ENCODE results near the gene AP3S2.

The AP3S2 gene

GRCh38 chr15:89860891-89861290 is 32.9 kb downstream of the AP3S2 start:
- Histone ChIP-seq H3K4me3 (IDR thresholded peaks at IDR 0.05; ENCODE audit: insufficient read depth, low read depth, low read length) (no peak overlapping the region), H3K9ac (peak overlapping the region; percentile 45; the same call in 1 of the 2 replicates), H3K36me3 (ENCODE audit: insufficient read depth) (no peaks in the 10 kb centered on the region), H3K4me2 (peak overlapping the region; percentile 99), H2AFZ (ENCODE audit: low read depth) (no peak overlapping the region), H3K4me1 (ENCODE audit: low read depth, poor library complexity, severe bottlenecking) (peaks cover 85% of the 10 kb centered on the region), H3K79me2 (ENCODE audit: insufficient read depth, low read depth) (no peaks in the 10 kb centered on the region; the same call in 1 of the 2 replicates), H3K27me3 (ENCODE audit: insufficient read depth, low read depth) (no peaks in the 10 kb centered on the region), H4K20me1 (ENCODE audit: insufficient read depth) (no peaks in the 10 kb centered on the region), H3K27ac (peak overlapping the region; percentile 77)
- no peak for TF ChIP-seq CTCF (conservative IDR thresholded peaks at IDR 0.05; ENCODE audit: low read depth, low read length)

- Histone ChIP-seq H3K27ac (peak overlapping the region; percentile 77), H3K27me3 (ENCODE audit: insufficient read depth, low read depth) (no peaks in the 10 kb centered on the region), H3K36me3 (ENCODE audit: insufficient read depth) (no peaks in the 10 kb centered on the region), H3K4me3 (IDR thresholded peaks at IDR 0.05; ENCODE audit: insufficient read depth, low read depth, low read length) (no peak overlapping the region), H3K4me1 (ENCODE audit: low read depth, poor library complexity, severe bottlenecking) (peaks cover 82% of the 10 kb centered on the region), H3K4me2 (peak overlapping the region; percentile 99), H4K20me1 (ENCODE audit: insufficient read depth) (no peaks in the 10 kb centered on the region), H3K79me2 (ENCODE audit: insufficient read depth, low read depth) (no peaks in the 10 kb centered on the region; the same call in 1 of the 2 replicates), H3K9ac (peak overlapping the region; percentile 45; the same call in 1 of the 2 replicates), H2AFZ (ENCODE audit: low read depth) (no peak overlapping the region)
- no peak for TF ChIP-seq CTCF (conservative IDR thresholded peaks at IDR 0.05; ENCODE audit: low read depth, low read length)
These were observed 33.4 kb downstream of the AP3S2 start for GRCh38 chr15:89860431-89860830.

GRCh38 chr15:89858661-89859458 is 34.9 kb downstream of the AP3S2 start:
- Histone ChIP-seq H3K27me3 (ENCODE audit: insufficient read depth, low read depth) (no peaks in the 10 kb centered on the region), H3K36me3 (ENCODE audit: insufficient read depth) (no peaks in the 10 kb centered on the region), H4K20me1 (ENCODE audit: insufficient read depth) (no peaks in the 10 kb centered on the region), H3K27ac (no peak overlapping the region; the same call in 1 of the 2 replicates), H3K4me1 (ENCODE audit: low read depth, poor library complexity, severe bottlenecking) (peaks cover 67% of the 10 kb centered on the region), H3K79me2 (ENCODE audit: insufficient read depth, low read depth) (no peaks in the 10 kb centered on the region; the same call in 1 of the 2 replicates), H3K4me3 (IDR thresholded peaks at IDR 0.05; ENCODE audit: insufficient read depth, low read depth, low read length) (no peak overlapping the region), H3K9ac (no peak overlapping the region), H2AFZ (ENCODE audit: low read depth) (no peak overlapping the region), H3K4me2 (no peak overlapping the region; the same call in 1 of the 2 replicates)
- TF ChIP-seq CTCF (conservative IDR thresholded peaks at IDR 0.05; ENCODE audit: low read depth, low read length) = no peak

- Histone ChIP-seq H3K36me3 (ENCODE audit: insufficient read depth) (no peaks in the 10 kb centered on the region), H3K79me2 (ENCODE audit: insufficient read depth, low read depth) (no peaks in the 10 kb centered on the region), H3K4me2 (no peak overlapping the region), H3K4me1 (ENCODE audit: low read depth, poor library complexity, severe bottlenecking) (peaks cover 58% of the 10 kb centered on the region), H4K20me1 (ENCODE audit: insufficient read depth) (no peaks in the 10 kb centered on the region), H3K4me3 (IDR thresholded peaks at IDR 0.05; ENCODE audit: insufficient read depth, low read depth, low read length) (no peak overlapping the region), H3K27me3 (ENCODE audit: insufficient read depth, low read depth) (no peaks in the 10 kb centered on the region), H3K27ac (no peak overlapping the region), H3K9ac (no peak overlapping the region), H2AFZ (ENCODE audit: low read depth) (no peak overlapping the region)
- no peak for TF ChIP-seq CTCF (conservative IDR thresholded peaks at IDR 0.05; ENCODE audit: low read depth, low read length)
These were observed 36.1 kb downstream of the AP3S2 start for GRCh38 chr15:89857673-89858072.
